GM19023 (cell line): ENCODE results near the gene ARHGAP44.
"Not testable (repeated sequence)": the region's sequence is repeated elsewhere in the genome, so short reads cannot be mapped to it uniquely, and the experiment has no call there.

ENCODE experiments used
- ATAC-seq: cut with Tn5 transposase; IDR thresholded peaks from one replicate; pipeline ENCODE4 v1.9.1; 2021; ENCODE audit warnings: mild to moderate bottlenecking, moderate library complexity; ENCODE audit not compliant: unreplicated experiment

ARHGAP44 gene

GRCh38 chr17:12815642-12816141 lies 26.4 kb downstream of the ARHGAP44 start:
- peak; percentile 99 for ATAC-seq

- no peak for ATAC-seq
Observed at GRCh38 chr17:12821376-12821940, 32.2 kb downstream of the ARHGAP44 start.

- no peak for ATAC-seq
Observed at GRCh38 chr17:12826431-12826830, 37.1 kb downstream of the ARHGAP44 start.

GRCh38 chr17:12830777-12831247 lies 41.5 kb downstream of the ARHGAP44 start:
- no peak for ATAC-seq

GRCh38 chr17:12831839-12832238 lies 42.5 kb downstream of the ARHGAP44 start:
- no peak for ATAC-seq

GRCh38 chr17:12839042-12839441 lies 49.7 kb downstream of the ARHGAP44 start:
- no peak for ATAC-seq

GRCh38 chr17:12842936-12843335 lies 53.6 kb downstream of the ARHGAP44 start:
- ATAC-seq: no peak

- ATAC-seq: no peak
Observed at GRCh38 chr17:12850996-12851395, 61.7 kb downstream of the ARHGAP44 start.

GRCh38 chr17:12851901-12852435 lies 62.7 kb downstream of the ARHGAP44 start:
- ATAC-seq: no peak

GRCh38 chr17:12853921-12854320 lies 64.6 kb downstream of the ARHGAP44 start:
- ATAC-seq: no peak

GRCh38 chr17:12856416-12856815 lies 67.1 kb downstream of the ARHGAP44 start:
- ATAC-seq: no peak

GRCh38 chr17:12857592-12857991 lies 68.3 kb downstream of the ARHGAP44 start:
- no peak for ATAC-seq

- ATAC-seq: no peak
Observed at GRCh38 chr17:12859520-12859919, 70.2 kb downstream of the ARHGAP44 start.

- no peak for ATAC-seq
Observed at GRCh38 chr17:12865769-12866168, 76.5 kb downstream of the ARHGAP44 start.

GRCh38 chr17:12866244-12866643 lies 76.9 kb downstream of the ARHGAP44 start:
- no peak for ATAC-seq

- ATAC-seq: no peak
Observed at GRCh38 chr17:12867726-12868125, 78.4 kb downstream of the ARHGAP44 start.

- ATAC-seq: not testable (repeated sequence)
Observed at GRCh38 chr17:12873415-12874125, 84.3 kb downstream of the ARHGAP44 start.

GRCh38 chr17:12877953-12878669 lies 88.8 kb downstream of the ARHGAP44 start:
- ATAC-seq: no peak

- not testable (repeated sequence) for ATAC-seq
Observed at GRCh38 chr17:12879096-12879495, 89.8 kb downstream of the ARHGAP44 start.

- no peak for ATAC-seq
Observed at GRCh38 chr17:12883472-12883871, 94.2 kb downstream of the ARHGAP44 start.

GRCh38 chr17:12887088-12887487 lies 97.8 kb downstream of the ARHGAP44 start:
- no peak for ATAC-seq
